Activated CD4-positive, alpha-beta T cell treated with anti-CD3 and anti-CD28 coated beads, Interleukin-10, Interleukin-2, amounts not matched to agents 100 ng/mL and 50 ng/mL, durations not matched to agents 16 hours and 8 hours (primary cell): ENCODE results near the gene FGGY.
"Not testable (repeated sequence)": the region's sequence is repeated elsewhere in the genome, so short reads cannot be mapped to it uniquely, and the experiment has no call there.

ENCODE experiments used
- DNase-seq: peaks from one replicate; pipeline ENCODE4 v3.0.0-alpha.2; 2020

The FGGY gene

DNA sequence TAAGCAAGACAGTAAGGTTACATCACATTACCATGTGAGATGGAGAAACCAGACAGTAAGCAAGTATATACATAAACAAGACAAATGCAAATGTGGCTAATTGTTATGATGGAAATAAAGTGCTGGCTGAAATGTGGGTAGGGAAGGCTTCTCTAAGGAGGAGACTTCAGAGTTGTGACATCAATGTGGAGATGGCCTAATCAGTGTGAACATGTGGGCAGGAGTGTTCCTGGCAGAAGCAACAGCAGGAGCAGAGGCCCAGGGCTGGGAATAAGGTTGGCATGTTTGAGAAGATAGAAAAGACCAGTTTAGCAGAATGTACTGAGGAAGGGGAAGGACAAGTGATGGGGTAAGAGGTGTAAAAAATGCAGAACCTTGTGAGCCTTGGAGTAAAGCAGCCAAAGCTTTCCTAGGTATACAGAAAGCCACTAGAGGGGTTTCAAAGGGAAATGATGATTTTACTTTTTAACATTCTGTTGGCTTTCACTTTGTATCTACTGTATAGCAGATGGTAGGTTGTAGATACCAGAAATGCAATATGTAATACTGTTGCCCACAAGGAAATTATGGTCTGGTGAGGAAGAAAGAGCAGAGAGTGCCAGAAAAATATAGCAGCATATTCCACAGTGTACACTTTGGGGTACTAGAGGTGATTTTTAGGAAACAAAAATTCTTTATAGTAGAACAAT is 197.4 kb downstream of the FGGY start:
- DNase-seq = no peak

DNA sequence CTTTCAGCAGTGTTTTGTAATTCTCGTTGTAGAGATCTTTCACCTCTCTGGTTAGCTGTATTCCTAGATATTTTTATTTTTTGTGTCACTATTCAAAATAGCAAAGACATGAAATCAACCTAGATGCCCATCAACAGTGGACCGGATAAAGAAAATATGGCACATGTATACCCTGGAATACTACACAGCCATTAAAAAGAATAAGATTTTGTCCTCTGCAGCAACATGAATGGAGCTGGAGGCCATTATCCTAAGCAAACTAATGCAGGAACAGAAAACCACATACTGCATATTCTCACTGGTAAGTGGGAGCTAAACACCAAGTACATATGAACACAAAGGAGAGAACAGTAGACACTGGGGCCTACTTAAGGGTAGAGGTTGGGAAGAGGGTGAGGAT is 199.3 kb downstream of the FGGY start:
- not testable (repeated sequence) for DNase-seq

DNA sequence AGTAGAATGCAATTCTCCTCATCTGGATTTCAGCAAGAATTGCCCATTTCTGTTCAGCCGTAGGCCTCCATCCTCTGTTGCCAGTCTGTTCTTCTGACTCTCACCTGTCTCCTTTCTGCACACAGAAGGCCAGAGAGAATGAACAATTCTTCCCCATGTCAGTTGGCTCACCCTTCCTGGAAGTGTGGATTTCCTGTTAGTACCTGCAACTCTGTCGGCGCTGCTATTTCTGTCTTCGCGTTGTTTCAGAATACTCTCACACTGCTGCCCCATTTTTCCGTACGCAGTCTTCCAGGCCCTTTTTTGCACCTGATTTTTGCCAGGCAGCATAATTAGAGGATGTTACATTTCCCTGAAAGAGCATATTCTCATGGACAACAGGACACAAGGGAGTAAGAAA is 200.7 kb downstream of the FGGY start:
- DNase-seq = no peak

DNA sequence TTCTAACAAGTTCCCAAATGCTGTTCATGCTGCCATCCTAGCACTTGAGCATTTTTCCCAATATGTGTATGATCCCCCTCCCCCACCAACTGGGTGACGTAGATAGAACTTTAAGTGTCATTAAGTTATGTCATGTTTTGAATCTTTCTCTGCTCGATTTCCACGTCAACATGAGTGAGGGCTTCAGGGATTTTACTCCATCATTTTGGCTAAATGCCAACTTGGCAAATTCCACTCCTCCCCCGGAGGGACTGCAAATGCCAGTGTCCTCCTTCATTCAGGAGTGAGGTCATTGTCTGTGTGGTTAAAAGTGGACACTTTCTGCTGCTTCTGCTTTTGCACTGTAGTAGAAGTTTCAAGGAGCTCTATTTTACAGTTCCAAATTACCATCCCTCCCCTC is 201.7 kb downstream of the FGGY start:
- no peak for DNase-seq

DNA sequence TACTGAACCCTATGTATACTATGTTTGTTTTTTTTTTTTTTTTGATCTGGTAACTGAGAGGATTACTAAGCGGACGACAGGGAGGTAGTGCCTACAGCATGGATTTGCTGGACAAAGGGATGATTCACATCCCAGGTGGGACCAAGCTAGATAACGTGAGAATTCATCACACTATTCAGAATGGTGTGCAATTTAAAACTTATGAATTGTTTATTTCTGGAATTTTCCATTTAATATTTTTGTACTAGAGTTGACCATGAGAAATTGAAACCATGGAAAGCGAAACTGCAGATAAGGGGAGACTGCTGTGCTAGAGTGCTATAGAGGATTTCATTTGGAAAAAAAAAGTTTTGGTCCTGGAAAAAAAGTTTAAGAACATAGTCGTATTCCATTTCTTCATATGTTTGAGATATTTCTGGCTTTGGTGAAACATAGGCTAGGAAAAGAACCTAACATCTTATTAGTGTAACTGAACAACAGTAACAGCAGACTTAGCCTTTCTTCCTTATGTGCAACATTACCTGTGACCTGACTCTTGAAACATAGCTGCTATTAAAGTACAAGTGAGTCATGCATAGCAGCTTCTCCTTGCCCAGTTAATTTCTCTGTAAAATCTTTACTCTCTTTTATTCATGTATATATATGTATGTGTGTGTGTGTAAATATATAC is 202.5 kb downstream of the FGGY start:
- DNase-seq = no peak

DNA sequence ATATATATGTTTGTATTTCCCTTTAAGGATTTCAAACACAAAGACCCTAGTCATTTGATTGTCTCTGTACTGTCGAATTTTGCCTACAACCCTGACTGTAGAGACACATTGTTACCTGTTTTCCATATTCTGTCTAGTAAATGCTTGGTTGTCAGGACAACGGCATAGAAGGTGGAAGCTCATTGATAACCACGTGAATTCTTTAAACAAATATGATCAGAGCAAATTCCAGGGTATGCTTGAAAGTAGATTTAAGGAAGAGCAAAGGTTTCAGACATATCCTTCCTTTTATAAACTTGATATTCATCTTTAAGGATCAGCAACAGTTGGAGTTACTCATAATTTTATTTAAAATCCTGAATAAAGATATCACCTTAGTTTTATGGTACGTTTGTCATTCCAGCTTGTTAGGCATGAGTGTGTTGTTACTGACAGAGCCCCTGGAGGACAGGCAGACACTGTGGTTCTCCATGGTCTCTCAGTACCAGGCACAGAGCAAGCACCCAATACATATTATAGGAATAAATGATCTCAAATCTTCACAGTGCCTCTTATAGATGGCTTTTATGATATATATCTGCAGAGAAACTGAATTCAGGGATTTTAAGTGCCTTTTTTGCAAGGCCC is 203.2 kb downstream of the FGGY start:
- DNase-seq = no peak

DNA sequence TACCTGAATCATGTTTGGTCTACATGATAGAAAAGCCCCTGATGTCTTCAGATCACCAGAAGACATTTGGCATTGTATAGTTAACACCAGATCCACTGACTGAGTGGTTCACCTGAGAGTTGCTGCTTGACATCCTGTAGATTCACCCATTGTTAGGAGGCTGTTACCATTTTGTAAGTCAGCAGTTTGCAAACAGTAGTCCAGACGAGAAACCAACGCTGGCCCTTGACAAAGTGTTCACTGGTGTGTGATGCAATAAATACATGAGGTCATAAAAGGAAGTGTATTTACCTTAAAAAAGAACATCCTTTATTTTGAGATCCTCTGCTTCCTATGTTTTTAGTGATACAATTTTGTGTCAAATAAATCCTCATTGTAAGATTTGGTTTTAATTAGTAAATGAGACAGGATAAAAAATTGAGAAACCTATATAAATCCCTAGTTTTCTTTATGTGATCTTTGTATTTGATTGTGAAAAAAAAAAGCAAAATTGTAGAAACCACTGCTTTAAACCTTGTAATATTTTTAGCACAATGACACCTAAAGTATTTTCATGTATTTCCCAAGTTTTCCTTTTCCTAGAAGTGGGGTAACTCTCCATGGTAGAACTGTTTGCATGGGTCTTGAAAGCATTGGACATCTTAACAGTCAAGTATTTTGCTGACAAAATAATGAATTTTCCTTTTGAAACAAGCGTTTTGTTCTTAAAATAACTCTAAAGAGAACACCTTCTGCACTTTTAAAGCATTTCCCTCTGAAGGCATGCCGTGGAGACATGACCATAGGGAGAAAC is 204.3 kb downstream of the FGGY start:
- DNase-seq = no peak

DNA sequence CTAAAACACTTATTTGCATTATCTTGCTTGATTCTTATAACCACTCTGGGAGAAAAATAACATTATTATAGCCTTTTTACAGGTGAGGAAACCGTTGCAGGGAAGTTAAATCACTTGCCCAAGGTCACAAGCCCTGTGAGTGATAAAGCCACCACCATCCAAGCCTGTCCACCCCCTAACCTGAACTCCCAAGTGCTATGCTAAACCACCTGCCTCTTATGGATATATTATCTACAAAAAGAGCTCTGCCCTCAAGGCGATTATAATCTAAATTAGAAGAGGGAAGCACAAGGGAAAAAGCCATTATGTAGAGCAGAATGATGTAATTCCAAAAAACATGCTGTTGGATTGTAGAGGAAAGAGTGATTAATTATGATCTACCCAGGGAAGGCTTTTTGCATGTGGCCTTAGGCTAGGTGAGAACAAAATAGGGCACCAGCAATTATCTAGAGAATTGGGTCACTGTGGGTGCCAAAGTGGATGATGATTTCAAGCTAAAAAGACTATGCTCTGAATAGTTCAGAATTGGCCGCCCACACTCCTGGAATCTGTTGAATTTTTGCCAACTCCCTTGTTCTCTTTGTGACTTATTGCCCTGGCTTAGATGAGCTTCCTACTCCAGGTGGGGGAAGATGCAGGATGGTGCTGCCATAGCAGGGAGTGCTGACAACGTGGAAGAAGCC is 205.3 kb downstream of the FGGY start:
- no peak for DNase-seq

DNA sequence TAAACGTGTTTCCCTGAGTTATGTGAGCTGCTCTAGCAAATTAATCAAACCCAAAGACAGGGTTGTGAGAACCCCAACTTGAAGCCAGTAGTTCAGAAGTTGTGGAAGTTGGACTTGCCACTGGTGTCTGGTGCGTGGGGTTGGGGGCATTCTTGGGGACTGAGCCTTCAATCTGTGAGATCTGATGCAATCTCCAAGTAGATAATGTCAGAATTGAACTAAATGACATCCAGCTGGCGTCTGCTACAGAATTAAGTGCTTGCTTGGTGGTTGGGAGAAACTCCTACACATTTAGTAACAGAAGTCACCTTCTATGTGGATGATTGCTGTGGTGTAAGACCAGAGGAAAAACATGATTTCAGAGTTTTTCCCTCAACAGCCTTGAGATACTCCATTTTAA is 207.4 kb downstream of the FGGY start:
- DNase-seq = no peak

DNA sequence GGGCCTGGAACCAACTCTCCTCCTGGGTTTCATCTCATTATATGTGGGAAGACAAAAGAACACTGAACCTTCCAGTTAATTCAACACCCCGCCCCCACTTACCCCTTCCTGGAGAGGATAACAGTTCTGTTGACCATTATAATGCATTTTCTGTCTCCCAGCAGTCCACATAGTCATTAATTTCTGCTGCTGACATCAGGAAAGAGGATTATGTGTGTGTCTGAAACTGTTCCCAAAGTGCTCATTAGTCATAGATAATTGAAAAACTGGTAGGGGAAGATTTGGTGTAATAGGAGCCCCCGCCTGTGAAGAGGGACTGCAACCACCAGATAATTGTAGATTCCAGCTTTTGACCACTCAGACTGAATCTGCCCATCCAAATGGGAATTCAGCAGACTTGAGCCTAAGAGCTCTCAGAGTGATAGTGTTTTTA is 208.7 kb downstream of the FGGY start:
- no peak for DNase-seq

DNA sequence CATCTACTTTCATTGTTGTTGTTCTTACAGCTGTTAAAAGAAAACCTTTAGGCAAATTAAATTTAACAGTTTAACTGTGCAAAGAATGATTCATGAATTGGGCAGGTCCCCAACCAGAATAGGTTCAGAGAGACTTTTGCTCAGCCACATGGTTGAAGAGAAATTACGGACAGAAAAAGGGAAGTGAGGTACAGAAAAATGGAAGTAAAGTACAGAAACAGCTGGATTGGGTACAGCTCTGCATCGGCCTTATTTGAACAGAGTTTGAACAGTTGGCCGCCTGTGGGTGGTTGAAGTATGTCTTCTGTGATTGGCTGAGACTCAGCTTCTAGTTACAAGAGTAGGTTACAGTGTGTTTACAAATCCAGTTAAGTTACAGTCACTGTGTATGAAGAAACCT is 210.1 kb downstream of the FGGY start:
- no peak for DNase-seq

DNA sequence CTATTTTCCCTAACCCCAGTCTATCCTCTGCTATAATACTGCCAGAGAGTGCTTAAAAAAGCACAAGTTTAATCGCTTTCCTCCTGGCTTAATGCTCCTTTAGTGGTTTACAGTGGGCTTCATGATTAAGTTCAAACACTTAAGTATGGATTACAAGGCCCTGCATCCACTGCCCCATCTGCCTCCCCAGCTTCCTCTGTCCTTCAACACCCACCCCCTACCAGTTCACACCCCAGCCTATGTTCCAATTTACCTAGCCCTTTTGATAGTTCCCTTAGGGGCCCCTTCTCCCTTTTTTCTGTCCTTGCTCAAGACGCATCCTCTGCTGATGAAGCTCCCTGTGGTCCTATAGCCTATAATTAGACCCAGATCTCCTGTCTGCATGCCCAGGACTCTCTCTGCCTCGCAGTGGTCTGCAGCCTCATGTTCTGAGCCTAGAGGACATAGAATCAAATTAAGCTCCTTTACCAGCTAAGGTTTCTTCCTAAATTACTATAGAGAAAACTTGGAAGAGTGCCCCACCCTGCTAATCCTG is 212.5 kb downstream of the FGGY start:
- no peak for DNase-seq

DNA sequence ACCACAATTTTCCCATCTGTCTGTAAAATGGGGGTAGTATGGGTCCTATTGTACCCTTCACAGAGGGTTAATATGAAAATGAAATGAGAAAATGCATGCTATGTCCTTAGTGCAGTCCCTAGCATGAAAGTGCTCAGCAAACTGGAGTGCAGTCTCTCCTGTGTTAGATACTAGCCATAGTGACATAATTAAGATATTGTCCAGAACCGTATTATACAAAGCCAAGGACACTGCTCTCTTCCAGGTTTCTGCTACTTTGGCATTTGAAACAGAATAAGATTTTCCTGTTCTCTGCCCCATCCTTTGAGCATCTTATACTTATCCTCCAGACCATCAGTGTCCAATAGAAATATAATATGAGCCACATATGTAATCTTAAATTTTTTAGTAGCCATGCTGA is 213.4 kb downstream of the FGGY start:
- no peak for DNase-seq

DNA sequence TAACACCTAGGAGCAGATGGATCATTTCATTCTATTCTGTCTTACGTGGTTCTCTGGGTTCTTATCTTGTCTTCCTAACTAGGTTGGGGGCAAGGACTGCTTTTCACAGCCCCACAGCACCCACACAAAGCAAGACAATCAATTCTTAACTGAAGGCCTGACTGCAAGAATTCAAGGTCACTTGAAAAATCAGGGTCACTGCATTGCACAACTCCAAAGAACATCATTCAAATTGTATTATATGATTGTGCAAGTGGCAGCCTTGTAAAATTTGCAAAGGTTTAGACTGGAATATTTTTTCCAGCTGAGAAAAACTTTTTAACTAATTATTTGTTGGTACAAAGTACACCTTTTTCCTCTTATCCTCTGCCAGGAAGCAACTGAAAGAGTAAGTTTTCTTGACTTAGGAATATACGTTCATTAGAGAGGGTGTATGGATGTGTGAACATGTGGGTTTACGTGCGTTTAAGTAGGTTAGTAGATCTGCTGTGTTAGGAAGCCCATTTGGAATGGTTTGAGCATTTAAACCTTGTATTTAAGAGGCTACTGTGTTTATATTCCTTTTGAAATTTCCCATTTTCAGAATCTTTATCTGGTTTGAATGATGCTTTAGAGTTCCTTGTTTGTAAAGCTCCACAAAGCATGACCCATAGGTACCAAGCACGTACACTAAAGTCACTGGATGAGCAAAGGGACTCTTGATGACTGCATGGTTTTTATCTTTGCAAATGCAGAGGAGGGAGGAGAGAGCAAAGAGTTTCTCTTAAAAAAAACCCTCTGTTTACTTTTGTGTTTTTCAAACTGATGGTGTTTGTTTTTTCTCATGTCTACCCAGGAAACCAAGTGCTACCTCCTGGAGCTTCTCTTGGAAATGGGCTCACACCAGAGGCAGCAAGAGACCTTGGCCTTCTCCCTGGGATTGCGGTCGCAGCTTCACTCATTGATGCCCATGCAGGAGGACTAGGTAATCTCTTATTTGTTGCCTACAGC is 214.9 kb downstream of the FGGY start:
- no peak for DNase-seq

DNA sequence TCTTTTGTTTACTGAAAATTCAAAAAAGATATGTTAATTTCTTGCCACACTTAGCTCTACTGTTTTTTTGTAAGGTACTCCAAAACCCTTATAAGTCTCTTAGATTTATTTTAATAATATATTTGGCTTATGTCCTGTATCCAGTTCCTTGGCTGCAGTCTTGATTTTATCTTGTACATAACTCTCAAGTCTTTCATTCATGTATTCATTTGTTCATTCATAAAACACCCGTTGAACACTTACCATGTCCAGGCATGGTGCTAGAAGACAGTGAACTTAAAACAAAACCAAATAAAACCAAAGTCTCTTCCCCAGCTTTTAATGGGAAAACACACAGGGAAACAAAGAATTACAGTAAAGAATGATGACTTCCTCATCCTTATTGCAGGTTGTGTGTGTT is 215.8 kb downstream of the FGGY start:
- DNase-seq = no peak

DNA sequence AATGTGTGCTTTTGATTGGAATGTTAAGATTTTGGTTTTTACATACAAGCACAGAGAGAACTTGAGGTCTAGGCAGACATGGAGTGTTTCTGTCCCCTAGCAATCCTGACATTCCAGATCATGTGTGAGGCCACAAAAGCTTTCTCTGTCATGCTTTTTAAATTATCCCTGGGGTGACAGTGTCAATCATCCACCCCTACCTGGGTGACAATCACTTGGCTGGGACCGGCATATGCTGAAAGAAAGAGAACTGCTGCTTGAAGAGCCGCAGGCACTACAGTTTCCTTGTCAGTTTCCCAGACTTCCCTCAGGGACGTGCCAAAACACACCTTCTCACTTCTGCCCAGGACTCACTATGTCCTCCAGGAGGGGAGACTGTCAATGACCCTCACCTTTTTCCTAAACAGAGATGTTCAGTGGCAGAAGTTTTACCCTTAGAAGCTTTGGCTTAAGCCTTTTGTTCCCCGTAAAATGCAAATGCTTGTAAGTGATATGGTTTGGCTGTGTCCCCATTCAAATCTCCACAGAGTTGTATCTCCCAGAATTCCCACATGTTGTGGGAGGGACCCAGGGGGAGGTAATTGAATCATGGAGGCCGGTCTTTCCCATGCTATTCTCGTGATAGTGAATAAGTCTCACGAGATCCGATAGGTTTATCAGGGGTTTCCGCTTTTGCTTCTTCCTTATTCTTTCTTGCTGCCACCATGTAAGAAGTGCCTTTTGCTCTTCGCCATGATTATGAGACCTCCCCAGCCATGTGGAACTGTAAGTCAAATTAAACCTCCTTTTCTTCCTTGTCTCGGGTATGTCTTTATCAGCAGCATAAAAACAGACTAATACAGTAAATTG is 217.4 kb downstream of the FGGY start:
- DNase-seq = no peak

DNA sequence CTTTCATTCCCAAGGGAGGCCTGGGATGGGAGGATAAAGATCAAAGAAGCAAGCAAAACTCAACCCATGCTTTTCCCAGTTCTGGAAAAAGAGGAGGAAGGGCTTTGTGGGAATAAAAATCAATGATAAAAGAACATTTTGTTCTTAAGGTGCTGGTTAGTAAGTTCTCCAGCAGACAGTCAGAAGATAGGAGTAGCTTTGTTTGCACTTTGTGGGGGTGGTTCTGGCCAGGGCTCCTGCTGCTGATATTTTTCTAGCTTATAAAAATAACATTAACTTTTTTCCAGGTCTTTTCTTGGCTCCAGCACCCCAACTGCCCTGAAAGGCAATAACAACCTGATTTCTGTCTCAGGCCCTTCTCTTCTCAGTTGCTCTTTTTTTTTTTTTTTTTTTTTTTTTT is 220.0 kb downstream of the FGGY start:
- DNase-seq = no peak

DNA sequence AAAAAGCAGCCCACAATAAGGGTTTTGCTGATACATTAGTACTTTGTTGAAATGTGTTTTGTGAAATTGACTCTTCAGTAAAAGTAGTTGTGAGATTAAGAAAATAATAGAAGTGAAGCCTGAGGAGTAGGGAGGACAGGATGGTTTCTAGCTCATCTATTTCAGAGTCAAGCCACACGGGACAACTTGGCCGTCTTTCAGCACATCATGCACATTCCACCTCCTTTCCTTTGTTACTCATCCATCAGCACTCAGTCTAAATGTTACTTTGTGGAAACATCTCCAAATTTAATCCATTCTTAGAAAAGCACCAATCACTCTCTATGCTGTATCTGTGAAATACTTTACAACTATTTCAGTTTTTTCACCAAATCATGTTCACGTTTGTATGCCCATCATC is 223.3 kb downstream of the FGGY start:
- DNase-seq = no peak

DNA sequence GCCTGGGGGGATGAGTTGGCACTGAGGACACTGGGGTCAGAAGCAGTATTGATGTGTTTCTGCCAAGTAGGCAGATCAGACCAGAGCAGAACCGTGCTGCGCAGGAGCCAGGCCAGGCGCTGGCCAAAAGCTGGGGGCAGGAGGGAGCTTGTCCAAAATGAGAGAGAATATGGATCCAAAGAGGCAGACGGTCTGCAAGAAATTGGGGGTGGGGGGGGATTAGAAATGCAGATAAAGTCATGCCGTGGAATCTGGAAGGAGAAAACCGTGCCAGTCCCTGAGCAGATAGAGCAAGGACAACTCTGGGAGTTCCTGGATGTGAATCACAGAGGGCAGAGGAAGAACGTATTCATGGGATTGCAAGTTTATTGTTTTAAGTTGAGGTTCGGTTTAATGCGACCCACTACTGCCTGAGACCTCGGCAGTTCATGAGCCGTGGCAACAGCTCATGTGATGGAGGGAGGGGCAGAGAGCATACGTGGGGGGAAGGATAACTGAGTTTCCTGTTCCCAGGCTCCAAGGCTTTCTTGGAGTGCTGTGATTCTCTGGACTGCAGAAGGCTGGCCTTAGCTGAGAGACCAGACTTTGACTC is 224.0 kb downstream of the FGGY start:
- no peak for DNase-seq

DNA sequence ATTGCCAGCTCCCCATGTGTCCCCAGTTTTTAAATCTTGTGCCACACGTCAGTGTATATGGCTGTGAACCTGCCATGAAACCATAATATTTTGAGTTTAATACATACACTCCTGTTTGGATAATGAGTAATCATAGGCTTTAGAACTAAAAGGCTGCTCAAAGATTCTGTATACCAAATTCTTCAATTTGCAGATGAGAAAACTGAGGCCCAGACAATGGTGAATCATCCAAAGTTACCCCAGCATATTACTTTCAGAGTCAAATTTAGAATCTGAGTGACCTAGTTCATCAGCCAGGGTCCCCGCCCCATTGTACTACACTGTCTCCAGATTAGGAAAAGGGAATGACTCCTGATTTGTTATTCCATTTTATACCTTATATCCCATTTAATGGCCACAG is 224.6 kb downstream of the FGGY start:
- DNase-seq = no peak
